Stomach smooth muscle (tissue), 2 donors: ENCODE measurements around the gene MTHFS.

Experiments used
- H3K27ac ChIP-seq: one replicate; pipeline ENCODE4 v1.7.0; 2013; ENCODE audit warnings: mild to moderate bottlenecking, low read length, inconsistent platforms
- H3K27me3 ChIP-seq, 2 donors: one replicate each; pipeline ENCODE4 v1.7.0; 2013; ENCODE audit warnings: low read length in 2 of 2; ENCODE audit not compliant: insufficient read depth in 2 of 2, control insufficient read depth in 1 of 2
- H3K36me3 ChIP-seq, 2 donors: one replicate each; pipeline ENCODE4 v1.7.0; 2013; ENCODE audit warnings: low read length in 2 of 2; ENCODE audit not compliant: control insufficient read depth in 2 of 2, insufficient read depth in 2 of 2
- H3K4me1 ChIP-seq: one replicate; pipeline ENCODE4 v1.7.0; 2013; ENCODE audit warnings: low read length; ENCODE audit not compliant: control insufficient read depth, insufficient read depth
- H3K4me3 ChIP-seq, 2 donors: one replicate each; pipeline ENCODE4 v1.7.0; 2013; ENCODE audit warnings: low read length in 2 of 2
- H3K9ac ChIP-seq, 2 donors: one replicate each; pipeline ENCODE4 v1.7.0; 2013; ENCODE audit warnings: low read length in 2 of 2, mild to moderate bottlenecking in 1 of 2
- H3K9me3 ChIP-seq, 2 donors: one replicate each; pipeline ENCODE4 v1.7.0; 2013; ENCODE audit warnings: low read length in 2 of 2; ENCODE audit not compliant: control insufficient read depth in 2 of 2
- donor health status: healthy.
- donor health status: Pancreatic carcinoma.

Gene MTHFS

DNA sequence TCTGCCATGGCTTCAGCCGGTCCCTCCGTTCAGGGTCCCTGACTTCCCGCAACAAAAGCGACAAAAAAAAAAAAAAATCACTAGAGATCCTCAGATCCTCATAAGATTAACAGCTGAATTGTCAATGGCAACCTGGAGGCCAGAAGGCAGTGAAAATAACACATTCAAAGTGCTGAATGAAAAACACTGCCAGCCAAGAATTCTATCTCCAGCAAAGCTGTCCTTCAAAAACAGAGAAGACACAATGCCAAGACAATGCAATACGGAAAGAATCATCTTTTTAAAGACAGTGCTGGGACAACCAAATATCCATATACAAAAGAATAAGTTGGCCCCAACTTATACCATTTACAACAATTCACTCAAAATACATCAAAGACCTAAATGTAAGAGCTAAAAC lies 21.6 kb downstream of the MTHFS start:
- H3K9me3 ChIP-seq: peaks cover 4 to 8% of the 10 kb centered on the region in 2 donors
- no peak overlapping the region for H3K27ac ChIP-seq
- H3K4me3 ChIP-seq: no peak overlapping the region
- H3K4me1 ChIP-seq: no peaks in the 10 kb centered on the region
- H3K27me3 ChIP-seq: no peaks in the 10 kb centered on the region
- H3K9ac ChIP-seq: no peak overlapping the region
- peaks cover 4 to 10% of the 10 kb centered on the region in 2 donors for H3K36me3 ChIP-seq

GRCh38 chr15:79874242-79874641 lies 22.6 kb downstream of the MTHFS start:
- Histone ChIP-seq H3K36me3 (peaks cover 4 to 10% of the 10 kb centered on the region in 2 donors), H3K4me1 (no peaks in the 10 kb centered on the region), H3K9me3 (peaks cover 4 to 8% of the 10 kb centered on the region in 2 donors)

DNA sequence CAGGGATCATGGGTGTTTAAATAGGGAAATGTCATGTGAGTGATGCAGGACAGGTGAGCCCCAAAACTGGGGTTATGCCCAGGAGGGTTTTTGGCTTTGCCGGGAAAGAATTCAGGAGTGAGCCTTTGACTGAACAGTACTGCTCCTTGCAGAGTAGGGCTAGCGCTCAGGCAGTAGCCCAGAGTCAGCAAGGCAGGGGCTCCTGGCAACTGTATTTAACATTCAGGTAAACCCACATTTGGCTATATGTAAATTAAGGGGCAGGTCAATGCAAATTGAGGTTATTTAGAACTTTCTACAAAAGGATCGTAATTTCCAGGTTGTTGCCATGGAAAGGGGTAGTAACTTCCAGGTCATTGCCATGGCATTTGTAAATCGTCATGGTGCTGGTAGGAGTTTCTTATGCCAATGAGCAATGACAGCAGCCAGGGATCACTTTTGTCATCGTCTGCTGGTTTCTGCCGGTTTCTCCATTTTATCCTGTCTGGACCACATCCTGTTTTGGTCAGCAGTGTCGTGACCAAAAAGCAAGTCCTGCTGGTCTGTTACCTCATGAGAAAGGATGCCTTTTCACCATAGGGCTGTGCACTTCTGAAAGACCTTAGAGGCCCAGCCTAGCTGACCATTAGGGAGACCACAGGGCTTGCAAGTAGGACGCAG lies 24.3 kb downstream of the MTHFS start:
- Histone ChIP-seq H3K4me1 (no peaks in the 10 kb centered on the region), H3K9ac (no peak overlapping the region), H3K27ac (no peak overlapping the region), H3K4me3 (no peak overlapping the region), H3K9me3 (peaks cover 0 to 2% of the 10 kb centered on the region in 2 donors), H3K36me3 (peaks cover 0 to 4% of the 10 kb centered on the region in 2 donors), H3K27me3 (no peaks in the 10 kb centered on the region)

More at GRCh38 chr15:79874242-79874641, 22.6 kb downstream of the MTHFS start:
- Histone ChIP-seq H3K9ac (no peak overlapping the region), H3K27ac (no peak overlapping the region), H3K4me3 (no peak overlapping the region), H3K27me3 (no peaks in the 10 kb centered on the region)

- Histone ChIP-seq H3K27ac (no peak overlapping the region), H3K4me1 (no peaks in the 10 kb centered on the region), H3K36me3 (peaks cover 0 to 2% of the 10 kb centered on the region in 2 donors), H3K9me3 (peaks cover 0 to 2% of the 10 kb centered on the region in 2 donors), H3K9ac (no peak overlapping the region), H3K4me3 (no peak overlapping the region), H3K27me3 (no peaks in the 10 kb centered on the region)
These were observed 28.3 kb downstream of the MTHFS start for GRCh38 chr15:79868554-79868953.

GRCh38 chr15:79863886-79864285 lies 32.9 kb downstream of the MTHFS start:
- Histone ChIP-seq H3K9me3 (no peaks in the 10 kb centered on the region), H3K27me3 (no peaks in the 10 kb centered on the region), H3K9ac (no peak overlapping the region), H3K4me3 (no peak overlapping the region), H3K4me1 (no peaks in the 10 kb centered on the region), H3K27ac (no peak overlapping the region), H3K36me3 (peaks cover 0 to 2% of the 10 kb centered on the region in 2 donors)

DNA sequence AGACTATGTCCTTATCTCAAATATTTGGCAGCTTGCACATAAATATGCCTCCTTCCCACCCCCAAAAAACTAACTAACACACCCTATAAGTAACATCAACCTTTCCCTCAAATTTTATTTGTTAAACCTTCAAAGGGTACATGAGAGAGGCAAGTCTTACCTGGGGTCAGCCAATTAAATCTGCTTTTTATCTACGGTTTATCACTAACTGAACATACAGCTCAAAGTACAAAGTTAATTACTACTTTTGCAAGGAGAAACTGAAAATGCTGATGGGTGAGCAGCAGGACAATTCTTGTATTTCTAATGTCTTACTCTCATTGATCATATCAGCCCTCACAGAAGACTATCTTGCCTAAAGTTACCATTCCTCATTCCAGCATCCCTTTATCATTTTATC lies 34.6 kb downstream of the MTHFS start:
- no peaks in the 10 kb centered on the region for H3K27me3 ChIP-seq
- H3K4me1 ChIP-seq: no peaks in the 10 kb centered on the region

DNA sequence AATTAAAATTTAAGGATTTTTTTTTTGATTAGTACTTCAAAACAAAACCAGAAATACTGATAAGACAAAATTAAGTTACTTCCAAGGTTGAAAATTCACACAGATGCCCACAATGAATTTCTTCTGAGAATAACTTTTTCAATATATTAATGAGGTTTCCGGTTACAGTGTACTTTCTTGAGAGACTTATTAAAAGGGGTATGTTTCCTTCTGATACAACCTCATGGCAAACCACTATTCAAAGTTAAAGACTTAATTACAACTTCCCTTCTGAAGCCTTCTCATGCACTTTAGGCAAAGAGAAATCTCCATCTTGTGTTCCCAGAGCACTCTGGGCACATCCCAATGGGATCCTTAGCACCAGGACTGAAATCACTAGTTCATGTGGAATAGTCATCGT lies 36.2 kb downstream of the MTHFS start:
- H3K9me3 ChIP-seq: no peaks in the 10 kb centered on the region
- no peaks in the 10 kb centered on the region for H3K36me3 ChIP-seq
- no peak overlapping the region for H3K9ac ChIP-seq
- no peak overlapping the region for H3K27ac ChIP-seq
- no peaks in the 10 kb centered on the region for H3K4me1 ChIP-seq
- H3K27me3 ChIP-seq: no peaks in the 10 kb centered on the region
- no peak overlapping the region for H3K4me3 ChIP-seq

More for the DNA sequence above, 34.6 kb downstream of the MTHFS start:
- peaks cover 0 to 2% of the 10 kb centered on the region in 2 donors for H3K36me3 ChIP-seq
- H3K9me3 ChIP-seq: no peaks in the 10 kb centered on the region
- H3K4me3 ChIP-seq: no peak overlapping the region
- no peak overlapping the region for H3K27ac ChIP-seq
- H3K9ac ChIP-seq: no peak overlapping the region

DNA sequence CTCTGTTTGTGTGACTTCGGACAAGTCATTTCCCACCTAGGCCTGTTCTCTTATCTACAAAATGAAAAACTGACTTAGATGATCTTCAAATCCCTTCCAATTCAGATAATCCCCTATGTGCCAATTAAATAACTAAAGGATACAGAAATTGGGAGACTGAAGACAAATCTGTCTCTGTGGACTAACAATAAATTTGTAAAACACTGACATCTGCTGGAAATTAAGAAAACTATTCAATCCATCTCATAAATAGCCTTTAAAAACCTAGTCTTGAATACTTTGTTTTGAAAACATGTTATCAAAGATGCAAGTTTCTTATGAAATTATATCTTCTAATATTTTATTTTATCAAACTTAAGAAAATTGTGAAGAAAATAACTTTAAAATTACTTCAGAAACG lies 38.3 kb downstream of the MTHFS start:
- no peaks in the 10 kb centered on the region for H3K4me1 ChIP-seq
- H3K9me3 ChIP-seq: no peaks in the 10 kb centered on the region
- H3K27ac ChIP-seq: no peak overlapping the region
- H3K36me3 ChIP-seq: no peaks in the 10 kb centered on the region
- H3K27me3 ChIP-seq: no peaks in the 10 kb centered on the region
- no peak overlapping the region for H3K9ac ChIP-seq
- no peak overlapping the region for H3K4me3 ChIP-seq

- Histone ChIP-seq H3K27me3 (no peaks in the 10 kb centered on the region), H3K27ac (no peak overlapping the region), H3K36me3 (no peaks in the 10 kb centered on the region), H3K9me3 (no peaks in the 10 kb centered on the region), H3K4me3 (no peak overlapping the region), H3K4me1 (no peaks in the 10 kb centered on the region), H3K9ac (no peak overlapping the region)
These were observed 43.1 kb downstream of the MTHFS start for GRCh38 chr15:79853492-79854328.

DNA sequence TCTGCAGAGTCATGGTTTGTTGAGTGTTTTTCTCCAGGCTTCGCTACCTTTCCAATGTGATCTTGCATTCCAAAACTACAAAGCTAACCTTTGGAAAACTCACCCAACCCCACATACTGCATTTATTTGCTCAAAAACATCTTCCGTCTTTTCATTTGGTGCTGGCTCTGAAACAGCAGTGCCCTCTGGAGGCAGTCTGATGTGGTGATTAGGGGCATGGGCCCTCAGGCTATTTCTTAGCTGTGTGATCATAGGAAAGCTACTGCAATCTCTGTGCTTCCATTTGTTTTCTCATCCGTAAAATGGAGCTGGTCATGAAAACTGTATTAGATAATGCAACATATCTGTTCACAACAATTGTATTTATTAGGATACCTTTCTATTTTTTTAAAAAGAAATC lies 47.0 kb downstream of the MTHFS start:
- Histone ChIP-seq H3K4me3 (no peak overlapping the region), H3K27ac (no peak overlapping the region), H3K27me3 (no peaks in the 10 kb centered on the region)

GRCh38 chr15:79846539-79846938 lies 50.3 kb downstream of the MTHFS start:
- Histone ChIP-seq H3K4me1 (no peaks in the 10 kb centered on the region), H3K27ac (no peak overlapping the region), H3K9me3 (no peaks in the 10 kb centered on the region), H3K27me3 (no peaks in the 10 kb centered on the region), H3K9ac (no peak overlapping the region), H3K4me3 (no peak overlapping the region), H3K36me3 (peaks cover 0 to 3% of the 10 kb centered on the region in 2 donors)

More for the DNA sequence above, 47.0 kb downstream of the MTHFS start:
- no peaks in the 10 kb centered on the region for H3K9me3 ChIP-seq
- H3K4me1 ChIP-seq: no peaks in the 10 kb centered on the region
- H3K36me3 ChIP-seq: peaks cover 0 to under 1% of the 10 kb centered on the region in 2 donors
- no peak overlapping the region for H3K9ac ChIP-seq
